ENCODE data around the gene ARID1A. TPM values are rescaled to one million over a fixed set of nuclear protein-coding genes. Genes with fewer than 3 reads are reported as not detected.

ARID1A gene
- total and polyA plus RNA-seq, 2 of the 8 experiments (the other 6 are each of a cell fraction or from before 2014, with no cell fraction given), result 52.1 to 103 TPM

GRCh38 chr1:26724926-26725325, 29.1 kb downstream of the ARID1A start:
- Histone ChIP-seq H2AFZ (ENCODE audit: low read length) (no peak overlapping the region), H2AK5ac (ENCODE audit: low read depth, low read length) (no peak overlapping the region), H3K23me2 (ENCODE audit: low read depth, low read length) (peaks cover 10% of the 10 kb centered on the region), H4K8ac (ENCODE audit: extremely low read depth, insufficient read depth, low read length) (no peak overlapping the region), H2BK20ac (ENCODE audit: low read length) (0 out of 2 replicates have a peak overlapping the region, but pooled peaks have one; percentile 5), H3K4ac (replicated peaks; ENCODE audit: insufficient read length, low read depth, low read length) (no peak overlapping the region), H3K36me3 (ENCODE audit: control insufficient read depth in 2 of 4, insufficient read depth in 4 of 4, low read length in 3 of 4) (peaks cover 4 to 9% (median 5%) of the 10 kb centered on the region in 4 experiments; a peak in 6 of 8 replicates), H3K56ac (replicated peaks; ENCODE audit: insufficient read length, low read depth, low read length) (no peak overlapping the region), H4K20me1 (replicated peaks in 1 of 2; ENCODE audit: control insufficient read depth in 1 of 2, insufficient read depth in 2 of 2, low read length in 2 of 2) (peaks cover 23 to 39% of the 10 kb centered on the region in 2 experiments), H3K4me3 (ENCODE audit: extremely low read depth in 1 of 4, insufficient read depth in 2 of 4, low read depth in 3 of 4, low read length in 4 of 4) (peak overlapping the region; percentile 8 to 42 (median 21); a peak in 7 of 8 replicates), H4K91ac (replicated peaks; ENCODE audit: insufficient read length, low read length) (no peak overlapping the region), H3K4me1 (replicated peaks in 1 of 4; ENCODE audit: control insufficient read depth in 3 of 4, insufficient read depth in 4 of 4, low read length in 3 of 4) (peaks cover 20 to 42% (median 26%) of the 10 kb centered on the region in 4 experiments), H3K23ac (ENCODE audit: insufficient read length) (no peak overlapping the region), H3K9ac (replicated peaks in 1 of 4; ENCODE audit: extremely low read depth in 1 of 4, low read depth in 3 of 4, low read length in 3 of 4) (peak overlapping the region in 1 of 4 experiments; percentile 50; a peak in 1 of 7 replicates), H2BK5ac (ENCODE audit: low read depth, low read length) (0 out of 2 replicates have a peak overlapping the region, but pooled peaks have one; percentile 77), H3K79me1 (ENCODE audit: low read depth, low read length) (peaks cover 8% of the 10 kb centered on the region; the same call in 1 of the 2 replicates), H3K27me3 (replicated peaks in 1 of 4; ENCODE audit: control insufficient read depth in 3 of 4, extremely low read depth in 1 of 4, insufficient read depth in 3 of 4, low read length in 3 of 4) (no peaks in the 10 kb centered on the region), H3K9me3 (ENCODE audit: insufficient read depth in 2 of 2, low read depth in 1 of 2, low read length in 1 of 2) (no peaks in the 10 kb centered on the region), H3K4me2 (ENCODE audit: insufficient read depth in 1 of 2, low read depth in 2 of 2, low read length in 2 of 2) (peak overlapping the region; percentile 63), H3K27ac (ENCODE audit: low read depth, low read length) (no peak overlapping the region), H2BK120ac (replicated peaks; ENCODE audit: low read depth, low read length) (no peak overlapping the region), H4K5ac (ENCODE audit: insufficient read length, low read depth, low read length) (no peak overlapping the region), H3K79me2 (ENCODE audit: control insufficient read depth in 1 of 2, insufficient read depth in 2 of 2, low read length in 2 of 2) (peaks cover 33 to 100% of the 10 kb centered on the region in 2 experiments), H3K14ac (ENCODE audit: insufficient read length) (no peak overlapping the region), H3K18ac (ENCODE audit: extremely low read depth, low read length) (peak overlapping the region; percentile 9; the same call in 1 of the 2 replicates), H2BK12ac (ENCODE audit: low read depth, low read length) (peak overlapping the region; percentile 20), H2BK15ac (ENCODE audit: low read length) (no peak overlapping the region)
- FAIRE-seq (peak; percentile 78), DNase-seq (ENCODE audit: low read depth in 1 of 2, low spot score in 2 of 2) (no peak)
- ChIA-PET CTCF (ENCODE audit: partially characterized antibody) (interaction anchor here (0.8 to 3.6 kb wide), 9 partner anchors 8 to 187 kb away, joined by 3 to 25 read pairs (median 5); no protein-coding TSS in a partner anchor), POLR2A (ENCODE audit: partially characterized antibody) (interaction anchor here (1.6 to 18.3 kb wide), 5 partner anchors 10 to 32 kb away, joined by 3 to 256 read pairs (median 19); partner anchors contain the start of gene ARID1A)
- 0% methylated on average over 1 of the region's 1 CpG; no CpG with 5 or more reads in 1 of the 2 experiments for WGBS, 2 experiments (ENCODE audit: extremely low coverage in 1 of 2, insufficient coverage in 1 of 2, insufficient read length in 1 of 2, insufficient replicate concordance in 2 of 2, low coverage in 1 of 2, low lambda C conversion rate in 2 of 2, missing lambda C conversion rate in 1 of 2)
- TF ChIP-seq NRF1 (IDR thresholded peaks at IDR 0.05; ENCODE audit: low read depth, low read length), result no peak

All from H1 (cell line).